ENCODE results near the gene ATP10B.

GRCh38 chr5:160837211-160837610 lies 14.8 kb downstream of the ATP10B start:
- no peak for TF ChIP-seq EZH2 (IDR thresholded peaks at IDR 0.05; ENCODE audit: borderline replicate concordance, low read length)
- TF ChIP-seq CTCF (IDR thresholded peaks at IDR 0.05; ENCODE audit: low read length): no peak
